GM18873 (cell line): ENCODE measurements around the gene KRTAP10-9.
"Not testable (repeated sequence)": the region's sequence is repeated elsewhere in the genome, so short reads cannot be mapped to it uniquely, and the experiment has no call there.

ENCODE experiments used
- ATAC-seq: cut with Tn5 transposase; IDR thresholded peaks from one replicate; pipeline ENCODE4 v1.9.1; 2021; ENCODE audit warnings: mild to moderate bottlenecking, moderate library complexity, moderate number of reproducible peaks; ENCODE audit not compliant: unreplicated experiment, low FRiP score

The KRTAP10-9 gene

DNA sequence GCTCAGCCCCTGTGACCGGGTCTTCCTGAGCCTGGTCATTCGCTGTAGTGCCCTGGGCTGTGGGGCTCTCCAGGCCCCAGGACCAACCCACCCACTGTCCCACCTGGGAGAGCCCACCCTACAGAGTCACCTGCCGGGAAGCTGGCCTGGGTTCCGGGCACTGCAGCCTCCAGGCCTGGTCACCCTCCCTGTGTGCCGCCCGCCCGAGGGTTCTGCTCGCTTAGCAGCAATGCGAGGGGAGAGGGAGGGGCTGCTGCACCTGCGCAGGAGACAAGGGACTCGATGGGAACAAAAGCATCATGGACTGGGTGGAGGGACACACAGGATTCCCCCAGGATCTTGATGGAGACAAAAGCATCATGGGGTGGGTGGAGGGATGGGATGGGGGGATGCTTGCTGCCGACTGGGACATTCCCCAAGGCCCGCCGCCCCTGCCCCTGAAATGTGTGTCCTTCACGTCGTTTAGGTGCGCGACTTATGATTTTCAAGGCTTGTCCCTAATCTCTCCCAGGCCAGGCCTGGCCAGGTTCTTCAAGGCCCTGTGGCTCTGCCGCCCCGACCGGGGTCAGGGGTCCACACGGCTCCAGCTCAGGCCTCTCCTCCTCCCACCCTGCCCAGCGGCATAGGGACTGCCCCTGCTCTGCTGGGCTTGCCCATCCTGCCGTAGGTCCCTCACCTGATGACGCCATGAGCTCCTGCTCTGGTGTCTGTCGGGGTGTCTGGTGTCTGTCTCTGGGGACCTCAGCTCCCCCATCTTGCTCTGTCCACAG, 13.3 kb upstream of the KRTAP10-9 start:
- ATAC-seq, result no peak

DNA sequence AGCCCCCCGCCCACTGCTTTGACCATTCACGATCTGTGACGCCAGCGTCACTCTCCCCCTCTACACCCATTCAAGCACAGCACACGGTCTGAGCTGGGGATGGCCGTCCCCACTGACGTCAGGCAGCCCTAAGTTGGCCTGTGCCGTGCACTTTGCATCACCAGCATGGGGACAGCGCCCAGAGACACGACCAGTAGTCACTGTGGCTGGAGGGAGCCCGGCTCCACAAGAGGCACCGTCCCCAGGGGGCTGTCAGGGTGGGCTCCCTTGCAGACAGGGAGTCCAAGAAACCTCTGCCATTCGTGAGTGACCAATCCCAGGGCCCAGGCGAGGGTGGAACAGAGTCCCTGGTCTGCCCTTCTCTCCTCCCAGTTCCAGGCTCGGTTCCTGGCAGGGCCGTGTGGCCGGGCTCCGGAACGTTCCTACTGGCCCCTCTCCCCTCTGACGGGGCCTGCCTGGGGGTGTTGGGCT, 12.7 kb upstream of the KRTAP10-9 start:
- ATAC-seq, result no peak

DNA sequence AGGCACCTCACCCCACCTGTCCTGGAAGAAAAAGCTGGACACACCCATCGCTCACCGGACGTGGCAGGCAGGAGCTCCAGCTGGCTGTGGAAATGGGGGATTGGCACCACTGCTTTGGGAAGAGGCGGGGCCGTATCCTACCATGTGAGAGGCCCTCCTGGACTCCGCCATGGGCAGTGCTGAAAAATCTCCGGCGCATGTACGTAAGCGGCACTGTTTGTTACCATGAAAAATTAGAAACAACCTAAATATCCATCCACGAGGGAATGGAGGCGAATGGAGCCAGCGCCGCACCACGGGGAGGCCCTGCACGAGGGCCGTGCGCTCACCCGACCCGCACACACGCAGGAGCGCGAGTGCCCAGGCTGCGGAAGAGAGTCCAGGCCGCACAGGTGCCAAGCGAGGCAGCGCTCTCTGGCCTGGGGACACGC, 11.9 kb upstream of the KRTAP10-9 start:
- ATAC-seq, result no peak

DNA sequence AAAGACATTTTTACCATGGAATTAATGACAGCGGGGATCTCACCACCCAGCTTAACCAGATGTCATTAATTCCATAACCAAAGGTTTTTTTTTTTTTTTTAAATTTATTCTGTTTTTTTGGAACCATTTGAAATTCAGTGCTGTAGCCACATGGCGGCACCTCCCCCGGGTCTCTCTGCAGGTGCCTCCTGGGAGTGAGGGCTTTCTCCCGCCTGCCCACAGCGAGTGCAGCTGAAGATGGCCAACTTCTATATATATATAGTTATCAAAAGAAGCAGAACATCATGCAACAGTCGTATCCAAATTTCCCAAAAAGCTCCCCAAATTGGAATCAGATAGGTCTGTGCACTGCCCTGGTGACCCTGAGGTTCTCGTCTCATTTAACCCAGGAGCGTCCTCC, 11.4 kb upstream of the KRTAP10-9 start:
- ATAC-seq, result no peak

DNA sequence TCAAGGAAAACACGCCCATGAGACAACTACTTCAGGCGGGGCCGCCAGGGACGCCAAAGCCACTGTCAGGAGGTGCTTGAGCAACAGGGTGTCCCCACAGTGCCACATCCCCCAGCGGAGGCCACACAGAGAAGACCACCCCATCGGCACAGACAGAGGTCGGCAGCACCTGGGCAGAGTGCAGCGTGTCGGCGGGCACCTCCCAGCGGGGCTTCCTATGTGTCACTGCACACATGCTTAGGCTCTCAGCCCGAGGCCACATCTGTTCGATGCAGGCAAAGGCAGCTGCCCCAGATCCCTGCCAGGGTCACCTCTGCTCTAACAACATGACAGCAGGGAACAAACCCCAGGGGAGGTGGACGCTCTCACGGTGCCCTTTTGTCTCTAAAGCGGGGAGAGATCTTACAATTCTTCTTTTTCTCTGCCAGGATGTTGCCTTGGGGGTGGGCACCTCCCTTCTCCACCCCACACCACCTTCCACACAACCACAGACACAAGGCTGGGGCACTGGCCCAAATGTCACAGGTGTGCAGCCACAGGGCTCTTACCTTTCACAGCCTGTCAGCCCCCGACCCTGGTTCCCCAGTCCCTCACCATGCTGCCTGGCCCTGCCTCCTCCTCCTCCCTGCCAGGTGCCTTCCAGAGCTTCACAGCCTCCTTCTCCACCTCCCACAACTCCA, 10.8 kb upstream of the KRTAP10-9 start:
- ATAC-seq, result no peak

DNA sequence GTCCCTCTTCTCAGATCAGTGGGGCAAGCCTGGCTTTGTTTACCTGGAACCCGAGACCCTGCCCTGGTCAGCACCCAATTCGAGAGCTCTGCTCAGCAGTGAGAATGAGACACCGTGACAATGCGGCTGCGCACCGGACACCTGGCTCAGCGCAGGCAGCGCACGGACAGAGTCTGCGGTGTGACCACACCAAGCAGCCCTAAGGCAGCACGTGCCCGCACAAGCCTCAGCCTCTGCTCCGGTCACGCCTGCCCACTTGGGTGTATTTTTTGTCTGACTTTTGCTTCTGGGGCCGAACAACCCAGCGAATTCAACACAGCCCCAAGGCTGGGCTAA, 10.3 kb upstream of the KRTAP10-9 start:
- no peak for ATAC-seq

DNA sequence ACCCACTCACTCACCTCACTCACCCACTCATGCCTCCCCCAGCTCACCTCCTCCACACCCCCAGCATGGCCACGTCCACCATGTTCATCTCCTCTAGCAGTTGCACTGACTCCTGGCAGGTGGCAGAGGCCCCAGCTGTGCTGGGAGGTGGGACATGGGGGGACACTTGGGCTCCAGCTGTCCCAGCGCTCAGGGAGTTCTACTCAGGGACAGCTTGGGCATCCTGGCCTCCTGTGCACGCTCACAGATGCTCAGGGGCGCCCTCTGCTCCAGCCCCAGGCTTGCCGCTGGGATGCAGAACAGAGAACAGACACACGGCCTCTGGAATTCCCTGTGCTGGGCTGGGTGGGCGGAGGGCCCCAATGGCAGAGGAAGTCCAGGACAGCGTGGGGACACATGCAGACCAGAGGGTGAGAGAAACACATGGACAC, 9.8 kb upstream of the KRTAP10-9 start:
- ATAC-seq, result no peak

DNA sequence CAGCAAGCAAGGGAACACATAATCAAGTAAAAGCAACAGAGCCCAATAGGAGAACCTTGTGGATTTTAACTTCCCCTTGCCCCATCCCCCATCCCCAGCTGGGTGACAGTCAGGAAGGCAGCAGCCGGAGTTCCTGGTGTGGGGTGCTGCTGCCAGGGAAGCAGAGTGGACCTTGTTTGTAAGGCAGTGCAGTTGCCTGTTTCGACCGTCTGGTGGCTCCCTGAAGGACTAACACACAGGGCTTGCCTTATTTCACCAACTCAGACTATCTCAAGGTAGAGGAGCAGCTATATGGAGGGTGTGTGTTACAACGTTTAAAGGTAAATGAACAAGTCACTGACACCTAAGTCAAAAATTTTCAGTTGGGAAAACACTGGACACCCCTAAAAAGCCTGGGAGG, 8.4 kb upstream of the KRTAP10-9 start:
- ATAC-seq, result no peak

DNA sequence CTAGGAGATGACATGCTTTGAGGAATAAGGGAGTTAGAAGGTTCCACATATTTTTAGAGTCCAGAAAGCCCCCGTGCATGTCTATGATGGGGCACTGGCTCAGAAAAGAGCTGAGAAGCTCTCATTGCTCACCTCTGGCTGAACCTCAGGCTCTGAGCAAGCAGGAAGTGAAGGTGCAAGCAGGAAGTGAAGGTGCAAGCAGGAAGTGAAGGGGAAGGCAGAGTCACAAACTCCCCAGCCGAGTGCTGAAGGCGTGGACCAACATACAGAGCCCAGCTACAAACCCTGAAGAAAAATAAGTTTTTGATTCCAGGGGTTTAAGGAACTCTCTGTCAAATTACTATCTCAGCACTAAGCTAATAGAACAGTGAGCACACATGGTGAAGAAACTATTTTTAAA, 8.0 kb upstream of the KRTAP10-9 start:
- ATAC-seq, result no peak

DNA sequence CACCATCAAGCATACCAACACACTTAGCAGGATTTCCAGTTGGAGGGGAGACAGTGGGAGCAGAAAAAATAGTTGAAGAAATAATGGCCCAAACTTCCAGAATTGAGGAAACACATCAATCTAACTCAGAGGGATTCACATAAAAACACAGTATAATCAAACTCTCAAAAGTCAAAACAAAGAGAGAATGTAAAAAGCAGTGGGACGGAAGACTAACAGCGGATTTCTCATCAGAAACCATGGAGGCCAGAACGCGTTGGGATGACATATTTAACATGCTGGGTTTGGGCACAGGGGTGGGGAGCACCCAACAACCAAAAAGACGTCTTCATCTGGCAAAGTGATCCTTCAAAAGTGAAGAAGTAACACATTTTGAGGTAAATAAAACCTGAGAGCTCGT, 7.0 kb upstream of the KRTAP10-9 start:
- ATAC-seq, result no peak

DNA sequence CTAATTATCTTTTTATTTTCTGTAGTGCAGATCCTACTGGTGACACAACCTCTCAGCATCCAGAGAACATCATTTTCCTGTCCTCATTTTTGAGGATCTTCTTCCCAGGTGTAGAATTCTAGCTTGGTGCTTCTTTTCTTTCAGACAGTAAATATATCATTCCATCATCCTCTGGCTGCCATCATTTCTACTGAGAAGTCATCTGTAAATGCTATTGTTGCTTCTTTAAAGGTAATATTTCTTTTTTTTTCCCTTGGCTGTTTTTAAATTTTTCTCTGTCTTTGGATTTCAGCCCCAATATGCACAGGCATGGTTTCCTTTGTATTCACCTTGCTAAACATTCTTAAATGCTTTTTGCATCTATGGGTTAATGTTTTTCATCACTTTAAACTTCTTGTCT, 3.3 kb upstream of the KRTAP10-9 start:
- ATAC-seq, result no peak

DNA sequence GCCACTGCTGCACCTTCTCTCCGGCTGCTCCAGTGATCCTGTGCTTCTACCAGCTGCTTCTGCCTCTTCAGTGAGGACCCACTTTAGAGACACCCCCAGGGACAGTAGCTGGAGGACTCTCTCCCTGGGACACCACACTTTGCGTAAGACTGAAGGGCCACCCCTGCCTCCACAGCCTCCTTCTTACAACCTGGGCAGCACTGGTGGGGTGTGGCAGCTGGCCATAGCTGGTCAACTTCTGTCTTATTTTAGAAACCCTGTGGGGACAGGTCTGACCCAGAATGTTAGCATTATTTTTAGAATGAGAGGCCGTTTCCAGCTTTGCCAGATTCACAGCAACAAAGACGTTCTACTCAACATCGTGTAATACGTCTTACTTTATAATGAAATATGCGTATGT, 1.1 kb upstream of the KRTAP10-9 start:
- ATAC-seq, result no peak

DNA sequence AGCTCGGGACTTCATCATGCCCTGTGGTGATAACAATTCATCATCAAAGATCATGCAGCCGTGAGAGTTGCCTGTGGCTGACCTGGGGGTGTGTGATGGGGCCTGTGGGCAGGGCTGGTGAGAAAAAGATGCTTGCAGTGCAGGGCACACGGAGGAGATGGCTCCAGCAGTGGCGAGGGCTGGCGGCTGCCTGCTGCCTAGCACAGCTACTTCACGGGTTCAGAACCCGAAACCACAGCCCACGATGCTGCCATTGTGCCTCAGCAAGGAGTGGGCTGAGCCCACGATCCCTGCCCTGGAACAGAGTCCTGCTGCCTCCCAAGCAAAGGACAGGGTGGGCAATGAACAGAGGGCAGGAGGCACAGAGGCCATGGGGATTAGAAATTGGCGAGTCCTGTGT, 631 bp upstream of the KRTAP10-9 start:
- no peak for ATAC-seq

DNA sequence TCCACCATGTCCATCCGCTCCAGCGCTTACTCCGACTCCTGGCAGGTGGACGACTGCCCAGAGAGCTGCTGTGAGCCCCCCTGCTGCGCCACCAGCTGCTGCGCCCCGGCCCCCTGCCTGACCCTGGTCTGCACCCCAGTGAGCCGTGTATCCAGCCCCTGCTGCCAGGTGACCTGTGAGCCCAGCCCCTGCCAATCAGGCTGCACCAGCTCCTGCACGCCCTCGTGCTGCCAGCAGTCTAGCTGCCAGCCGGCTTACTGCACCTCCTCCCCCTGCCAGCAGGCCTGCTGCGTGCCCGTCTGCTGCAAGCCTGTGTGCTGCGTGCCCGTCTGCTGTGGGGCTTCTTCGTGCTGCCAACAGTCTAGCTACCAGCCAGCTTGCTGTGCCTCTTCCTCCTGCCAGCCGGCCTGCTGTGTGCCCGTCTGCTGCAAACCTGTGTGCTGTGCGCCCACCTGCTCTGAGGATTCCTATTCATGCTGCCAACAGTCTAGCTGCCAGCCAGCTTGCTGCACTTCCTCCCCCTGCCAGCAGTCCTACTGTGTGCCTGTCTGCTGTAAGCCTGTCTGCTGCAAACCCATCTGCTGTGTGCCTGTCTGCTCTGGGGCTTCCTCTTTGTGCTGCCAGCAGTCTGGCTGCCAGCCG, 409 bp downstream of the KRTAP10-9 start:
- not testable (repeated sequence) for ATAC-seq

DNA sequence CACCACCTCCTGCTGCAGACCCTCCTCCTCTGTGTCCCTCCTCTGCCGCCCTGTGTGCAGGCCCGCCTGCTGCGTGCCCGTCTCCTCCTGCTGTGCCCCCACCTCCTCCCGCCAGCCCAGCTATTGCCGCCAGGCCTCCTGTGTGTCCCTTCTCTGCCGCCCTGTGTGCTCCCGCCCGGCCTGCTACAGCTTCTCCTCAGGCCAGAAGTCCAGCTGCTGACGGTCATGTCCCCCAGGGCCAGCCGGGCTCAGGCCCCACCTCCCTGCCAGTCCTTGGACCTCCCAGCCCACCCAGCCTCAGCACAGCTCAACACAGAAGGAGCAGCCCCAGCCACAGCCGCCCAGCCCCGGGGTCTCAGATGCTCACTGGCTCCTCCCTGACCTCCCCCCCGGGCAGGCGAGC, 939 bp downstream of the KRTAP10-9 start:
- ATAC-seq, result not testable (repeated sequence)

DNA sequence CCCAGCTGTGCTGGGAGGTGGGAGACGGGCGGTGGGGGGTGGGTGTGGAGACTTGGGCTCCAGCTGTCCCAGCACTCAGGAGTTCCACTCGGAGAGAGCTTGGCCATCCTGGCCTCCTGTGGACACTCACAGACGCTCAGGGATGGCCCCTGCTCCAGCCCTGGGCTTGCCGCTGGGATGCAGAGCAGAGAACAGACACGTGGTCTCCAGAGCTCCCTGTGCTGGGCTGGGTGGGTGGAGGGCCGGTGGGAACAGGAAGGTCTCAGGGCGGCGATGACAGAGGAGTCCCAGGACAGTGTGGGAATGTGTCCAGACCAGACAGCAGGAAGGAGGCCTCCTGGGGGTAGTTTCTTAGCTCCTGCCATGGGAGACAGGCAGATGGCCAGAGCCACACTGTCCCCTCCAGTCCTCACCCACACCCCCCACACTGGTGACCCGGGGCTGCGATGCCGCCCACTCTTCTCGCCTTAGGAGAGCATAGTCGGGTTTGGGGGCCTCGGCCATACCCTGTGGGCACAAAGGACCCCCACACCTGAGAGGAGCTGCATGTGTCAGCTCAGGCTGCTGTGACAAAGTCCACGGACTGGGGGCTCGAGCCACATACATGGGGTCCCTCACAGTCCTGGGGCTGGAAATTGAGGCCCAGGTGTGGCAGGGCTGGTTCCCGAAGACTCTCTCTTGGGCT, 2.0 kb downstream of the KRTAP10-9 start:
- ATAC-seq, result no peak

DNA sequence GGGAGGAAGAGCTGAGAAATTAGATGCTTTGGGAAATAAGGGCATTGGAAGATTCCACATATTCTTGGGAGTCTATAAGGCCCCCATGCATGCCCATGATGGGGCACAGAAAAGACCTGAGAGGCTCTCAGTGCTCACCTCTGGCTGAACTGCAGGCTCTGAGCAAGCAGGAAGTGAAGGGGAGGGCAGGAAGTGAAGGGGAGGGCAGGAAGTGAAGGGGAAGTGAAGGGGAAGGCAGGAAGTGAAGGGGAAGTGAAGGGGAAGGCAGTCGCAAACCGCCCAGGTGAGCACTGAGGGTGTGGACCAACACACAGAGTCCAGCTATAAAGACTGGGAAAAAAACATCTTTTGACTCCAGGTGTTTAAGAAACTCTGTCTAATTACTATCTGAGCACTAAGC, 3.5 kb downstream of the KRTAP10-9 start:
- ATAC-seq, result no peak

DNA sequence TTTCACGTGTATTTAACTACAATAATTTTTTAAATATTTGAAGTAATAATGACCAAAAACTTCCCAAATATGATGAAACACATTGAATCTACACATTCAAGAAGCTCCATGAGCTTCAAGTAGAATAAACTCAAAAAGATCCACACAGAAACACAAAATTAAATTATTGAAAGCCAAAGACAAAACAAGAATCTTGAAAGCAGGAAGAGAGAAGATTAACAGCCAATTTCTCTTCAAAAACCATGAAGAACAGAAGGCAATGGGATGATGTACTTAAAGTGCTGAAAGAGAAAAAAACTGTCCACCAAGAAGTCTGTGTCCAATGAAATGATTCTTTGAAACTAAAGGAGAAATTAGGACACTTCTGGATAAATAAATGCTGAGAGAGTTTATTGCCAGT, 5.2 kb downstream of the KRTAP10-9 start:
- ATAC-seq, result no peak

DNA sequence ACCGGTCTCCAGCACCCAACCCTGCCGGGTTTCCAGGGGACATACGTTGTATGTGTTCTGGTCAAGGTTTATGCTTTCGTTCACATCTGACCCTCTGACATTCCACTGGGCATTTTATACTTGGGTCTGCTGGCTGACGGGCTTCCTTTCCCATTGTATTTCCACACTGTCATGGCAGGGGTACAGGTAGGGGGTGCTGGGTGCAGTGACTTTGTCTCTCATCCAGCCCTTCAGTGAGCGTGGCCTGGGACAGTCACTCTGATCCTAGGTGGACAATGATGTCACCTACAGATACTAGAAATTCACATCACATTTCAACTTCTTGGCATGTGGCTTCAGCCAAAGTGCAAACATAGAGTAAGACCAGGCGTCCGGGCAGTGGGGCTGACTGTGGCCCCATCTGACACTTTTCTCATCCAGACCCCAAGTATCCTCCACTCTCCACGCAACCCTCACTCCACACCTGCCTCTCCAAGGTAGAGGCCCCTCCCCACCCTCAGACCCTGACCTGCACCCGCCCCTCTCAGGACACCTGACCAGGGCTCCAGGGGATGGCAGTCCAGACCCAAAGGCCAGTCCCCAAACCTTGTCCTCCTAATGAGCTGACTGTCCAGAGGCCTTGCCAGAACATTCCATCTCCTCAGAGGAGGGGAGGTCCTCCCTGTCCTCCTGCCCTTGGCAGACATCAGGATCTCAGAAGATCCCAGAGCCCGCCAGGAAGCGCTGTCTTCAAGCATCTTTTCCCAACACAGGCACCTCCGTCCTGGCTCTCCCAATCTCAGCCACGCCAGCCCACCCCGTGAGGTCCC, 9.5 kb downstream of the KRTAP10-9 start:
- ATAC-seq, result no peak
